HEK293T (cell line): Measurements from ENCODE around the gene UBE2R2.

Source experiments
- ARNT ChIP-seq: fragments of 450-650 bp; IDR thresholded peaks from 2 replicates; pipeline ENCODE4 v1.6.1; 2017; ENCODE audit warnings: mild to moderate bottlenecking
- BHLHE40 ChIP-seq: fragments of 450-650 bp; IDR thresholded peaks from 2 replicates; pipeline ENCODE4 v1.6.1; 2016; ENCODE audit warnings: mild to moderate bottlenecking, moderate library complexity, borderline replicate concordance
- FOXA1 ChIP-seq: fragments of 450-650 bp; IDR thresholded peaks from 2 replicates; pipeline ENCODE4 v1.6.1; 2016; ENCODE audit warnings: mild to moderate bottlenecking
- FOXM1 ChIP-seq: fragments of 450-650 bp; IDR thresholded peaks from 2 replicates; pipeline ENCODE4 v1.6.1; 2017; ENCODE audit warnings: mild to moderate bottlenecking, borderline replicate concordance
- HDGF ChIP-seq: fragments of 450-650 bp; IDR thresholded peaks from 2 replicates; pipeline ENCODE4 v1.6.1; 2017; ENCODE audit warnings: antibody characterized with exemption, borderline replicate concordance
- LEF1 ChIP-seq: fragments of 450-650 bp; IDR thresholded peaks from 2 replicates; pipeline ENCODE4 v1.6.1; 2017; ENCODE audit warnings: mild to moderate bottlenecking, borderline replicate concordance
- SUZ12 ChIP-seq: fragments of 450-650 bp; IDR thresholded peaks from 2 replicates; pipeline ENCODE4 v1.6.1; 2016; ENCODE audit warnings: mild to moderate bottlenecking
- TF ChIP-seq, protein P1 (sequence below): fragments of 450-650 bp; IDR thresholded peaks from 2 replicates; pipeline ENCODE4 v1.6.1; 2016

DNA sequence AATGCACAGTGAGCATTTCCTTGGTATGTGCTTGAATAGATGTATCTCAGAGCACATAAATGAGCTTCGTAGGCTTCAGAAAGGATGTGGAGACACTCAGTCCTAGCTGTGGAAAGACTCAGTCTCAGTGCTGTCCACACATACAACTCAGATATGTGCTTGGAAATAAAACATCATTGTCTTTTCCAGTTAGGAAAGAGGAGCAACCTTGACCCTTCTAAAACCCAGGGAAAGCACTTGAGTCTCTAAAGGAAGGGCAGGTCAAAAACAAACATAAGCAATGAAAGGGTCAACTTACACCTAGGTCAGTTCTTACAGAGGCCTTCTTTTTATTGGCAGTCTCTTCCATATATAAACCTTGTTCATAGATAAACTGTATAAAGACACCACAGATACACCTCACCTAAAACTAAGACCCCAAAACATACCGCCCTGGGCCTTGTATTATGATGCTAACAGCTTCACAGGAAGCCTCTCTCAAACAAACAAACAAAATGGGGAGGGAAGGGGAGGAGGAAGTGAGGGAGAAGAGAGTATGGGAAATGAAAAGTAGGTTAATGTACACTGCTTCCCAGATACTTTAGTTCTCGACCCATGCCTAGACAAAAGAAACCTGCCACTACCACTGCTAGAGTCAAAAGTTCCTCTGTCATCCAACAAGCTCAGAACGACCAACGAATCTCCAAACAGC, 117.4 kb downstream of the UBE2R2 start:
- no peak for TF ChIP-seq FOXM1
- TF ChIP-seq ARNT = no peak
- no peak for TF ChIP-seq LEF1
- no peak for TF ChIP-seq SUZ12
- TF ChIP-seq BHLHE40 = no peak
- TF ChIP-seq FOXA1 = no peak
- TF ChIP-seq, protein P1, sequence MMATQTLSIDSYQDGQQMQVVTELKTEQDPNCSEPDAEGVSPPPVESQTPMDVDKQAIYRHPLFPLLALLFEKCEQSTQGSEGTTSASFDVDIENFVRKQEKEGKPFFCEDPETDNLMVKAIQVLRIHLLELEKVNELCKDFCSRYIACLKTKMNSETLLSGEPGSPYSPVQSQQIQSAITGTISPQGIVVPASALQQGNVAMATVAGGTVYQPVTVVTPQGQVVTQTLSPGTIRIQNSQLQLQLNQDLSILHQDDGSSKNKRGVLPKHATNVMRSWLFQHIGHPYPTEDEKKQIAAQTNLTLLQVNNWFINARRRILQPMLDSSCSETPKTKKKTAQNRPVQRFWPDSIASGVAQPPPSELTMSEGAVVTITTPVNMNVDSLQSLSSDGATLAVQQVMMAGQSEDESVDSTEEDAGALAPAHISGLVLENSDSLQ = no peak
- TF ChIP-seq HDGF = no peak
